ENCODE data around the gene MAP3K7CL.

Gene MAP3K7CL

GRCh38 chr21:29130270-29130969 is at the start of gene MAP3K7CL:
TSS of gene MAP3K7CL (plus strand) at chr21:29130644. CDS start at chr21:29133345, 2,701 bp downstream.
- no peak for DNase-seq (ENCODE audit: low read depth)

- no peak for DNase-seq (ENCODE audit: low read depth)
These were observed 48.2 kb upstream of the MAP3K7CL start for GRCh38 chr21:29082046-29082815.

- no peak for DNase-seq (ENCODE audit: low read depth)
These were observed 47.1 kb upstream of the MAP3K7CL start for GRCh38 chr21:29083306-29083705.

GRCh38 chr21:29084372-29084771 is 46.1 kb upstream of the MAP3K7CL start:
- DNase-seq (ENCODE audit: low read depth): no peak

GRCh38 chr21:29085106-29085752 is 45.2 kb upstream of the MAP3K7CL start:
- no peak for DNase-seq (ENCODE audit: low read depth)

GRCh38 chr21:29091033-29091432 is 39.4 kb upstream of the MAP3K7CL start:
- no peak for DNase-seq (ENCODE audit: low read depth)

- no peak for DNase-seq (ENCODE audit: low read depth)
These were observed 38.1 kb upstream of the MAP3K7CL start for GRCh38 chr21:29092102-29092959.

GRCh38 chr21:29096218-29097015 is 34.0 kb upstream of the MAP3K7CL start:
- no peak for DNase-seq (ENCODE audit: low read depth)

GRCh38 chr21:29098156-29098555 is 32.3 kb upstream of the MAP3K7CL start:
- no peak for DNase-seq (ENCODE audit: low read depth)

- DNase-seq (ENCODE audit: low read depth): no peak
These were observed 27.6 kb upstream of the MAP3K7CL start for GRCh38 chr21:29102791-29103257.

- no peak for DNase-seq (ENCODE audit: low read depth)
These were observed 26.2 kb upstream of the MAP3K7CL start for GRCh38 chr21:29104239-29104708.

- no peak for DNase-seq (ENCODE audit: low read depth)
These were observed 25.2 kb upstream of the MAP3K7CL start for GRCh38 chr21:29105218-29105617.

GRCh38 chr21:29114765-29115500 is 15.5 kb upstream of the MAP3K7CL start:
- DNase-seq (ENCODE audit: low read depth): no peak

- no peak for DNase-seq (ENCODE audit: low read depth)
These were observed 14.5 kb upstream of the MAP3K7CL start for GRCh38 chr21:29115899-29116298.

- no peak for DNase-seq (ENCODE audit: low read depth)
These were observed 13.0 kb upstream of the MAP3K7CL start for GRCh38 chr21:29117372-29117955.

- no peak for DNase-seq (ENCODE audit: low read depth)
These were observed 8.7 kb upstream of the MAP3K7CL start for GRCh38 chr21:29121759-29122158.

GRCh38 chr21:29124645-29125044 is 5.8 kb upstream of the MAP3K7CL start:
- no peak for DNase-seq (ENCODE audit: low read depth)

GRCh38 chr21:29125191-29125590 is 5.3 kb upstream of the MAP3K7CL start:
- DNase-seq (ENCODE audit: low read depth): no peak

- no peak for DNase-seq (ENCODE audit: low read depth)
These were observed 4.5 kb upstream of the MAP3K7CL start for GRCh38 chr21:29125979-29126378.

- DNase-seq (ENCODE audit: low read depth): no peak
These were observed 2.8 kb downstream of the MAP3K7CL start for GRCh38 chr21:29133241-29133640.

Data from T-helper 22 cell (primary cell).